ENCODE measurements around the gene SNX8. TPM values are rescaled to one million over a fixed set of nuclear protein-coding genes. Genes with fewer than 3 reads are reported as not detected.

SNX8 gene
- total and polyA plus RNA-seq, 2 donors (not counting 3 experiments of a cell fraction or from before 2014, with no cell fraction given) = 24.5 to 50.3 TPM

GRCh38 chr7:2243458-2243857 lies 70.8 kb downstream of the SNX8 start:
- Histone ChIP-seq H3K9me3 (replicated peaks; ENCODE audit: control insufficient read depth, insufficient read depth, low read length) (no peaks in the 10 kb centered on the region), H3K9ac (replicated peaks; ENCODE audit: extremely low read depth, insufficient read depth, low read length) (no peak overlapping the region), H3K4me3 (replicated peaks in 1 of 3; ENCODE audit: insufficient read depth in 1 of 3, low read depth in 1 of 3, low read length in 3 of 3) (no peak overlapping the region), H2AFZ (ENCODE audit: low read depth, low read length) (no peak overlapping the region), H3K4me1 (ENCODE audit: control insufficient read depth, extremely low read depth, insufficient read depth, low read length) (peaks cover 8% of the 10 kb centered on the region), H3K27ac (ENCODE audit: insufficient read depth, low read depth, low read length) (no peak overlapping the region), H4K20me1 (replicated peaks; ENCODE audit: control insufficient read depth, extremely low read depth, insufficient read depth, low read length) (no peaks in the 10 kb centered on the region), H3K4me2 (ENCODE audit: insufficient read depth, low read length) (no peak overlapping the region), H3K79me2 (ENCODE audit: control insufficient read depth, insufficient read depth, low read length) (peaks cover 15% of the 10 kb centered on the region), H3K27me3 (ENCODE audit: control insufficient read depth in 2 of 2, insufficient read depth in 2 of 2, low read length in 2 of 2) (no peaks in the 10 kb centered on the region), H3K9me1 (replicated peaks; ENCODE audit: control insufficient read depth, extremely low read depth, insufficient read depth, low read length) (no peaks in the 10 kb centered on the region), H3K36me3 (ENCODE audit: control insufficient read depth in 2 of 2, extremely low read depth in 1 of 2, insufficient read depth in 2 of 2, low read length in 2 of 2) (peaks cover 0 to 7% of the 10 kb centered on the region in 2 experiments)
- FAIRE-seq (no peak), DNase-seq (ENCODE audit: low read depth, low spot score) (no peak)
- intact Hi-C loops (cut with micrococcal nuclease) (no loop called here), dilution Hi-C loops (cut with MboI; ENCODE audit: extremely low pct_ligation_motif_present, low sequenced_read_pairs) (no loop called here)
- no TSS peak for BruUV-seq (replicated peaks)
- ChIA-PET CTCF (no interaction called here), POLR2A (no interaction called here)
- TF ChIP-seq MYC (IDR thresholded peaks at IDR 0.05; ENCODE audit: low read depth, low read length) (no peak), POLR2A (IDR thresholded peaks at IDR 0.05; ENCODE audit: low read depth, low read length) (no peak), FOS (IDR thresholded peaks at IDR 0.05; ENCODE audit: borderline replicate concordance, insufficient read depth, low read length) (no peak), GATA2 (IDR thresholded peaks at IDR 0.05; ENCODE audit: insufficient read depth, insufficient read length, low read depth, low read length) (no peak), JUN (IDR thresholded peaks at IDR 0.05; ENCODE audit: borderline replicate concordance, insufficient read depth, insufficient read length, low read depth) (no peak), EZH2 (IDR thresholded peaks at IDR 0.05; ENCODE audit: borderline replicate concordance, low read depth, low read length, severe bottlenecking) (no peak), POLR2AphosphoS5 (IDR thresholded peaks at IDR 0.05; ENCODE audit: insufficient read depth, low read depth, low read length) (no peak)
- TF ChIP-seq, protein P1, sequence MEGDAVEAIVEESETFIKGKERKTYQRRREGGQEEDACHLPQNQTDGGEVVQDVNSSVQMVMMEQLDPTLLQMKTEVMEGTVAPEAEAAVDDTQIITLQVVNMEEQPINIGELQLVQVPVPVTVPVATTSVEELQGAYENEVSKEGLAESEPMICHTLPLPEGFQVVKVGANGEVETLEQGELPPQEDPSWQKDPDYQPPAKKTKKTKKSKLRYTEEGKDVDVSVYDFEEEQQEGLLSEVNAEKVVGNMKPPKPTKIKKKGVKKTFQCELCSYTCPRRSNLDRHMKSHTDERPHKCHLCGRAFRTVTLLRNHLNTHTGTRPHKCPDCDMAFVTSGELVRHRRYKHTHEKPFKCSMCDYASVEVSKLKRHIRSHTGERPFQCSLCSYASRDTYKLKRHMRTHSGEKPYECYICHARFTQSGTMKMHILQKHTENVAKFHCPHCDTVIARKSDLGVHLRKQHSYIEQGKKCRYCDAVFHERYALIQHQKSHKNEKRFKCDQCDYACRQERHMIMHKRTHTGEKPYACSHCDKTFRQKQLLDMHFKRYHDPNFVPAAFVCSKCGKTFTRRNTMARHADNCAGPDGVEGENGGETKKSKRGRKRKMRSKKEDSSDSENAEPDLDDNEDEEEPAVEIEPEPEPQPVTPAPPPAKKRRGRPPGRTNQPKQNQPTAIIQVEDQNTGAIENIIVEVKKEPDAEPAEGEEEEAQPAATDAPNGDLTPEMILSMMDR (IDR thresholded peaks at IDR 0.05; ENCODE audit: extremely low read depth in 1 of 2, insufficient read depth in 1 of 2, low read depth in 1 of 2, low read length in 2 of 2) = no peak
- TF ChIP-seq, protein P2, sequence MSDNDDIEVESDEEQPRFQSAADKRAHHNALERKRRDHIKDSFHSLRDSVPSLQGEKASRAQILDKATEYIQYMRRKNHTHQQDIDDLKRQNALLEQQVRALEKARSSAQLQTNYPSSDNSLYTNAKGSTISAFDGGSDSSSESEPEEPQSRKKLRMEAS (IDR thresholded peaks at IDR 0.05; ENCODE audit: insufficient read depth, insufficient read length) = no peak

All from endothelial cell of umbilical vein (primary cell).